HepG2 (cell line): Measurements from ENCODE around the gene PCYT2. TPM values are rescaled to one million over a fixed set of nuclear protein-coding genes. Genes with fewer than 3 reads are reported as not detected.

Experiments
- AGO1 ChIP-seq: fragments of 200-400 bp; formaldehyde crosslinking; IDR thresholded peaks from 2 replicates; pipeline ENCODE4 v1.6.1; 2017; ENCODE audit warnings: mild to moderate bottlenecking, low read depth, low read length, moderate library complexity; ENCODE audit not compliant: poor library complexity, severe bottlenecking
- CBX1 ChIP-seq: IDR thresholded peaks from one replicate; pipeline ENCODE4 v1.6.1; 2016; ENCODE audit warnings: antibody characterized with exemption, low read depth
- CEBPB ChIP-seq: IDR thresholded peaks from 2 replicates; pipeline ENCODE4 v1.6.1; 2011; ENCODE audit warnings: low read depth, low read length, improper control_type of control experiment, borderline replicate concordance
- IKZF4 ChIP-seq: sonication (generic); formaldehyde crosslinking; IDR thresholded peaks from 2 replicates; pipeline ENCODE4 v1.5.1; 2020; ENCODE audit warnings: borderline replicate concordance, mild to moderate bottlenecking, low read depth, missing genetic modification reagents; ENCODE audit errors: not compliant biosample characterization
- KDM3A ChIP-seq: IDR thresholded peaks from 2 replicates; pipeline ENCODE4 v1.6.1; 2018; ENCODE audit warnings: low read depth, missing compliant biosample characterization
- MAFK ChIP-seq, 2 experiments: IDR thresholded peaks in 1 of 2; conservative IDR thresholded peaks in 1 of 2; 2 replicates each; pipeline ENCODE4 v1.6.1; 2011; ENCODE audit warnings: improper control_type of control experiment in 2 of 2, low read length in 2 of 2
- MTA3 ChIP-seq: sonication (generic); formaldehyde crosslinking; IDR thresholded peaks from 2 replicates; pipeline ENCODE4 v1.4.0; 2020; ENCODE audit warnings: missing genetic modification reagents
- PHF20 ChIP-seq: sonication (generic); formaldehyde crosslinking; IDR thresholded peaks from 2 replicates; pipeline ENCODE4 v1.5.0; 2020; ENCODE audit warnings: mild to moderate bottlenecking, missing genetic modification reagents
- POLR2AphosphoS2 ChIP-seq: IDR thresholded peaks from 2 replicates; pipeline ENCODE4 v1.6.1; 2011; ENCODE audit warnings: low read depth, low read length, improper control_type of control experiment
- REL ChIP-seq: sonication (generic); formaldehyde crosslinking; conservative IDR thresholded peaks from 2 replicates; pipeline ENCODE4 v1.8.0; 2022; ENCODE audit warnings: mild to moderate bottlenecking, missing genetic modification reagents, moderate library complexity
- SP1 ChIP-seq, 2 experiments: fragments of 450-650 bp in 1 of 2; sonication (generic) in 1 of 2; formaldehyde crosslinking in 1 of 2; IDR thresholded peaks; 2 replicates each; pipeline versions ENCODE4 v1.4.0 to v1.6.1; 2016 to 2020; ENCODE audit warnings: missing genetic modification reagents in 1 of 2
- ZNF790 ChIP-seq: sonication (generic); formaldehyde crosslinking; IDR thresholded peaks from 2 replicates; pipeline ENCODE4 v1.8.0; 2022; ENCODE audit warnings: missing genetic modification reagents, mild to moderate bottlenecking, borderline replicate concordance
- polyA plus RNA-seq, 8 experiments: library from polyadenylated mRNA; depleted of rRNA in 3 of 8; stranded (reverse) in 7 of 8; unstranded in 1 of 8; fragments of >200 nt; fragmentation: Illumina TruSeq in 4 of 8; extraction: Trizol in 4 of 8; gene quantifications; 2 replicates each; pipeline versions ENCODE4 v1.2.1 to v1.2.3, GENCODE V29; 2011 to 2016; ENCODE audit warnings: low read depth in 4 of 8, missing spikeins in 1 of 8, mixed read lengths in 1 of 8; ENCODE audit not compliant: insufficient read depth in 1 of 8
- total RNA-seq, 5 experiments: library from RNA; depleted of rRNA; stranded (reverse); fragments of >200 nt; fragmentation: Illumina TruSeq; extraction: Trizol; gene quantifications; 2 replicates each; pipeline ENCODE4 v1.2.3, GENCODE V29; 2016; ENCODE audit warnings: low read depth in 1 of 5
- TF ChIP-seq, protein P1 (sequence below): sonication (generic); formaldehyde crosslinking; IDR thresholded peaks from 2 replicates; pipeline ENCODE4 v1.4.0; 2020; ENCODE audit warnings: missing genetic modification reagents
- TF ChIP-seq, protein P2 (sequence below): sonication (generic); IDR thresholded peaks from 2 replicates; pipeline ENCODE4 v1.6.1; 2016; ENCODE audit warnings: low read depth, borderline replicate concordance
- TF ChIP-seq, protein P3 (sequence below): sonication (generic); formaldehyde crosslinking; IDR thresholded peaks from 2 replicates; pipeline ENCODE4 v1.5.1; 2020; ENCODE audit warnings: mild to moderate bottlenecking, missing genetic modification reagents, moderate library complexity
- TF ChIP-seq, protein P4 (sequence below): sonication (generic); formaldehyde crosslinking; IDR thresholded peaks from 2 replicates; pipeline ENCODE4 v1.4.0; 2020; ENCODE audit warnings: missing genetic modification reagents

The PCYT2 gene
- total and polyA plus RNA-seq, 2 of the 13 experiments (the other 11 are each of a cell fraction or from before 2014, with no cell fraction given) = 147 to 297 TPM

DNA sequence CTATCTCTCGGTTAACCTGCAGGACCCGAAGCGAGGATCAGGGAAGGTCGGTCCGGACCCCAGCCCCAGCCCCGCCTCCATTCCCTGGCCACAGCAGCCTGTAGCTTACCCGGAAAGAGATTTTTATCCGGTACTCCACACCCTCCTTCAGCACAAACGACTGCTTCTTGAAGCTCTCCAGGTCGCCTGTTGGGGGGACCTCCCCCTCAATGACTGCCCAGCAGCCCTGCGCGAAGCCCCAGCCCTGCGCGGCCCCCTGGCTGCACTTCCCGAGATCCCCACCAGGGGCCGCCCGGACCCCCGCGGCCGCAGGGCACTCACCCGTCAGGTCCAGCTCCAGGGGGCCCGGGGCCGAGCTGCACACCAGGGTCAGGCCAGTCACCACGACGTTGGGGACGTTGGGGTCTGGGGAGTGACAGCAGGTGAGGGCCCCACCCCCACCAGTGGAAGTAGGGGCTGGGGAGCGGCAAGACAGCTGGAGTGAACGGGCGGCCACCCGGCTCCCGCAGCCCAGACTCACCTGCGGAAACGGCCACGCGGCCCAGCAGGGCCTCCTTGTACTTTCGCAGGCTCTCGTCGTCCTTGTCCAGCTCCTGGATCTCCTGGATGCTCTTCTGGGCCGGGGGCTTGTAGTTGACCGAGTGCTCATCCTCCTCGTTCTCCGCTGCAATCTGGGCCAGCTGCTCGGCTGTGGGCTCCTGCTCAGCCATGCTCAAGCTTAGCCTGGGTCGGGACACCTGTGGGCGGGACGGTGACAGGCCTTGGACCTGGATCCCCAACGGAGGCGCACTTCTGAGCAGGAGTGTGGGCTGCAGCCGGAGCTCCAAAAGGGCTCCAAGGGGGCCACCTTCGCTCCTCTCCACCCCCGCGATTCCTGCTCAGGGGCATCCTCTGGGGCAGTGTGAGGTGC is 41.7 kb downstream of the PCYT2 start (continued):
- no peak for TF ChIP-seq ZNF790 (CRISPR knock-in tag)
- TF ChIP-seq CBX1 = no peak
- TF ChIP-seq, protein P1, sequence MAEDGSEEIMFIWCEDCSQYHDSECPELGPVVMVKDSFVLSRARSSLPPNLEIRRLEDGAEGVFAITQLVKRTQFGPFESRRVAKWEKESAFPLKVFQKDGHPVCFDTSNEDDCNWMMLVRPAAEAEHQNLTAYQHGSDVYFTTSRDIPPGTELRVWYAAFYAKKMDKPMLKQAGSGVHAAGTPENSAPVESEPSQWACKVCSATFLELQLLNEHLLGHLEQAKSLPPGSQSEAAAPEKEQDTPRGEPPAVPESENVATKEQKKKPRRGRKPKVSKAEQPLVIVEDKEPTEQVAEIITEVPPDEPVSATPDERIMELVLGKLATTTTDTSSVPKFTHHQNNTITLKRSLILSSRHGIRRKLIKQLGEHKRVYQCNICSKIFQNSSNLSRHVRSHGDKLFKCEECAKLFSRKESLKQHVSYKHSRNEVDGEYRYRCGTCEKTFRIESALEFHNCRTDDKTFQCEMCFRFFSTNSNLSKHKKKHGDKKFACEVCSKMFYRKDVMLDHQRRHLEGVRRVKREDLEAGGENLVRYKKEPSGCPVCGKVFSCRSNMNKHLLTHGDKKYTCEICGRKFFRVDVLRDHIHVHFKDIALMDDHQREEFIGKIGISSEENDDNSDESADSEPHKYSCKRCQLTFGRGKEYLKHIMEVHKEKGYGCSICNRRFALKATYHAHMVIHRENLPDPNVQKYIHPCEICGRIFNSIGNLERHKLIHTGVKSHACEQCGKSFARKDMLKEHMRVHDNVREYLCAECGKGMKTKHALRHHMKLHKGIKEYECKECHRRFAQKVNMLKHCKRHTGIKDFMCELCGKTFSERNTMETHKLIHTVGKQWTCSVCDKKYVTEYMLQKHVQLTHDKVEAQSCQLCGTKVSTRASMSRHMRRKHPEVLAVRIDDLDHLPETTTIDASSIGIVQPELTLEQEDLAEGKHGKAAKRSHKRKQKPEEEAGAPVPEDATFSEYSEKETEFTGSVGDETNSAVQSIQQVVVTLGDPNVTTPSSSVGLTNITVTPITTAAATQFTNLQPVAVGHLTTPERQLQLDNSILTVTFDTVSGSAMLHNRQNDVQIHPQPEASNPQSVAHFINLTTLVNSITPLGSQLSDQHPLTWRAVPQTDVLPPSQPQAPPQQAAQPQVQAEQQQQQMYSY = 0 out of 2 replicates have a peak, but pooled peaks have one; percentile 30
- TF ChIP-seq AGO1 = peak; percentile 96
- TF ChIP-seq IKZF4 (CRISPR knock-in tag) = no peak
- TF ChIP-seq, protein P2, sequence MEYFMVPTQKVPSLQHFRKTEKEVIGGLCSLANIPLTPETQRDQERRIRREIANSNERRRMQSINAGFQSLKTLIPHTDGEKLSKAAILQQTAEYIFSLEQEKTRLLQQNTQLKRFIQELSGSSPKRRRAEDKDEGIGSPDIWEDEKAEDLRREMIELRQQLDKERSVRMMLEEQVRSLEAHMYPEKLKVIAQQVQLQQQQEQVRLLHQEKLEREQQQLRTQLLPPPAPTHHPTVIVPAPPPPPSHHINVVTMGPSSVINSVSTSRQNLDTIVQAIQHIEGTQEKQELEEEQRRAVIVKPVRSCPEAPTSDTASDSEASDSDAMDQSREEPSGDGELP = peak; percentile 38; the same call in 1 of the 2 replicates
- TF ChIP-seq MAFK (conservative IDR thresholded peaks at IDR 0.05 in 1 of 2, IDR thresholded peaks at IDR 0.05 in 1 of 2; ENCODE audit: low read length in 2 of 2) = no peak
- TF ChIP-seq KDM3A (CRISPR knock-in tag) = peak; percentile 61; the same call in 1 of the 2 replicates
- no peak for TF ChIP-seq POLR2AphosphoS2
- TF ChIP-seq, protein P3, sequence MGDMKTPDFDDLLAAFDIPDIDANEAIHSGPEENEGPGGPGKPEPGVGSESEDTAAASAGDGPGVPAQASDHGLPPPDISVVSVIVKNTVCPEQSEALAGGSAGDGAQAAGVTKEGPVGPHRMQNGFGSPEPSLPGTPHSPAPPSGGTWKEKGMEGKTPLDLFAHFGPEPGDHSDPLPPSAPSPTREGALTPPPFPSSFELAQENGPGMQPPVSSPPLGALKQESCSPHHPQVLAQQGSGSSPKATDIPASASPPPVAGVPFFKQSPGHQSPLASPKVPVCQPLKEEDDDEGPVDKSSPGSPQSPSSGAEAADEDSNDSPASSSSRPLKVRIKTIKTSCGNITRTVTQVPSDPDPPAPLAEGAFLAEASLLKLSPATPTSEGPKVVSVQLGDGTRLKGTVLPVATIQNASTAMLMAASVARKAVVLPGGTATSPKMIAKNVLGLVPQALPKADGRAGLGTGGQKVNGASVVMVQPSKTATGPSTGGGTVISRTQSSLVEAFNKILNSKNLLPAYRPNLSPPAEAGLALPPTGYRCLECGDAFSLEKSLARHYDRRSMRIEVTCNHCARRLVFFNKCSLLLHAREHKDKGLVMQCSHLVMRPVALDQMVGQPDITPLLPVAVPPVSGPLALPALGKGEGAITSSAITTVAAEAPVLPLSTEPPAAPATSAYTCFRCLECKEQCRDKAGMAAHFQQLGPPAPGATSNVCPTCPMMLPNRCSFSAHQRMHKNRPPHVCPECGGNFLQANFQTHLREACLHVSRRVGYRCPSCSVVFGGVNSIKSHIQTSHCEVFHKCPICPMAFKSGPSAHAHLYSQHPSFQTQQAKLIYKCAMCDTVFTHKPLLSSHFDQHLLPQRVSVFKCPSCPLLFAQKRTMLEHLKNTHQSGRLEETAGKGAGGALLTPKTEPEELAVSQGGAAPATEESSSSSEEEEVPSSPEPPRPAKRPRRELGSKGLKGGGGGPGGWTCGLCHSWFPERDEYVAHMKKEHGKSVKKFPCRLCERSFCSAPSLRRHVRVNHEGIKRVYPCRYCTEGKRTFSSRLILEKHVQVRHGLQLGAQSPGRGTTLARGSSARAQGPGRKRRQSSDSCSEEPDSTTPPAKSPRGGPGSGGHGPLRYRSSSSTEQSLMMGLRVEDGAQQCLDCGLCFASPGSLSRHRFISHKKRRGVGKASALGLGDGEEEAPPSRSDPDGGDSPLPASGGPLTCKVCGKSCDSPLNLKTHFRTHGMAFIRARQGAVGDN = peak; percentile 78
- no peak for TF ChIP-seq CEBPB
- no peak for TF ChIP-seq PHF20 (CRISPR knock-in tag)
- no peak for TF ChIP-seq SP1 (IDR thresholded peaks at IDR 0.05)
- TF ChIP-seq SP1 (CRISPR knock-in tag; IDR thresholded peaks at IDR 0.05) = no peak
- no peak for TF ChIP-seq MTA3 (CRISPR knock-in tag)
- TF ChIP-seq, protein P4, sequence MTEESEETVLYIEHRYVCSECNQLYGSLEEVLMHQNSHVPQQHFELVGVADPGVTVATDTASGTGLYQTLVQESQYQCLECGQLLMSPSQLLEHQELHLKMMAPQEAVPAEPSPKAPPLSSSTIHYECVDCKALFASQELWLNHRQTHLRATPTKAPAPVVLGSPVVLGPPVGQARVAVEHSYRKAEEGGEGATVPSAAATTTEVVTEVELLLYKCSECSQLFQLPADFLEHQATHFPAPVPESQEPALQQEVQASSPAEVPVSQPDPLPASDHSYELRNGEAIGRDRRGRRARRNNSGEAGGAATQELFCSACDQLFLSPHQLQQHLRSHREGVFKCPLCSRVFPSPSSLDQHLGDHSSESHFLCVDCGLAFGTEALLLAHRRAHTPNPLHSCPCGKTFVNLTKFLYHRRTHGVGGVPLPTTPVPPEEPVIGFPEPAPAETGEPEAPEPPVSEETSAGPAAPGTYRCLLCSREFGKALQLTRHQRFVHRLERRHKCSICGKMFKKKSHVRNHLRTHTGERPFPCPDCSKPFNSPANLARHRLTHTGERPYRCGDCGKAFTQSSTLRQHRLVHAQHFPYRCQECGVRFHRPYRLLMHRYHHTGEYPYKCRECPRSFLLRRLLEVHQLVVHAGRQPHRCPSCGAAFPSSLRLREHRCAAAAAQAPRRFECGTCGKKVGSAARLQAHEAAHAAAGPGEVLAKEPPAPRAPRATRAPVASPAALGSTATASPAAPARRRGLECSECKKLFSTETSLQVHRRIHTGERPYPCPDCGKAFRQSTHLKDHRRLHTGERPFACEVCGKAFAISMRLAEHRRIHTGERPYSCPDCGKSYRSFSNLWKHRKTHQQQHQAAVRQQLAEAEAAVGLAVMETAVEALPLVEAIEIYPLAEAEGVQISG (CRISPR knock-in tag) = 0 out of 2 replicates have a peak, but pooled peaks have one; percentile 6
- TF ChIP-seq REL (CRISPR knock-in tag) = peak; percentile 81; the same call in 1 of the 2 replicates
